GM19324 (cell line): ENCODE measurements around the gene MBIP.
"Not testable (repeated sequence)": the region's sequence is repeated elsewhere in the genome, so short reads cannot be mapped to it uniquely, and the experiment has no call there.

Experiments used
- ATAC-seq: cut with Tn5 transposase; IDR thresholded peaks from one replicate; pipeline ENCODE4 v1.9.1; 2021; ENCODE audit warnings: mild to moderate bottlenecking, moderate library complexity; ENCODE audit not compliant: unreplicated experiment, low FRiP score

The MBIP gene

GRCh38 chr14:36320200-36320896 is at the start of gene MBIP:
TSS of gene MBIP (minus strand) at chr14:36320637. CDS start at chr14:36320588, 49 bp downstream.
- peak; percentile 96 for ATAC-seq

DNA sequence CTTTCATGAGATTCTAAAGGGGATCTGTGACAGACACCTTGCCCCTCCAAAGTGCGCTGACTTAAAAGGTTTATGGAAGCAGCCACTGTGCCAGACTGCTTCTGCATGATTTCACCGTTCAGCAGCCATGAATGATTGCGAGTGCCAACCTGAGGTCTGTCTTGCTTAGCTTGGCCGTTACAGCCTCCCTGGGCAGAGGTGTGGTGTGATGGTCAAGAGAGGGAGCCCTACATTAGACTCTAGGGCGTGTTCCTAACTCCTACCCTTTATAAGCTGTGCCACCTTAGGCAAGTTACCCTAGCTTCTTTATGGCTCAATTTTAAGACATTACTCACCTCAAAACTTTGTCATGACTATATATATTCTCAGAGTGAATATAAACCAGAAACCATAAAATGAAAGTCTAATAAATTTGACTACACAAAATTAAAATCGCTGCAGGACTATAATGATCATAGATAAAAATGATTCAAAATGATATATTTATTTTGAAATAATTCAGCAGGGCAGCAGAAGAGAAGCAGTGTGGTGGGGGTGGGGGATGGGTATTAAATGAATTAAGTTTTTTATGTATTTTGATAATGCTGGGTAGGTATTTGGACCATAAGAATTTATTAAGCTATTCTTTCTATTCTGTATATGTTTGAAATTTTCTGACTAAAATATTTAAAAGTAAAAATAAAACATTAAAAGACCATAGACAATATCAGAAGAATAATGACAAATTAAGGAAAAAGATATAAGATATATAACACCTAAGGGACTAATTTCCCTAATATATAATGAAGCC is 47.7 kb upstream of the MBIP start:
- ATAC-seq = no peak

DNA sequence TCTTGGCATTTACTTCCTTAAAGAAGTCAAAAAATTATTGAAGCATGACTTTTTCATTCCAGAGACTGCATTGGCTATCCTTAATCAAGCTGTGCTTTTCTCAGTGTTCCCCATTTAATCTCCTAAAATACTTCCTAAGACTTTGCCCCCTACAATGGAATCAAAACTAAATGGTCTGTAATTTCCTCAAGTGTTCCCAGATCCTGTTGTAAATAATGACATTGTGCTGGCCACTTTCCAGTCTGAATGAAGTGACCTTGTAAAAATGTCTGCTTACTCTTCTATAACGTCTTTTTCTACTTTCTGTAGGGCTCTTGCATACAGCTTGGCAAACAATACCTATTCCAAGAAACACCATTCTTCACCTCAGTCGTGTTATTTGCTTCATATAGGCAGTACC is 45.3 kb upstream of the MBIP start:
- ATAC-seq = no peak

- ATAC-seq = no peak
Measured at GRCh38 chr14:36363704-36364103, 43.3 kb upstream of the MBIP start.

DNA sequence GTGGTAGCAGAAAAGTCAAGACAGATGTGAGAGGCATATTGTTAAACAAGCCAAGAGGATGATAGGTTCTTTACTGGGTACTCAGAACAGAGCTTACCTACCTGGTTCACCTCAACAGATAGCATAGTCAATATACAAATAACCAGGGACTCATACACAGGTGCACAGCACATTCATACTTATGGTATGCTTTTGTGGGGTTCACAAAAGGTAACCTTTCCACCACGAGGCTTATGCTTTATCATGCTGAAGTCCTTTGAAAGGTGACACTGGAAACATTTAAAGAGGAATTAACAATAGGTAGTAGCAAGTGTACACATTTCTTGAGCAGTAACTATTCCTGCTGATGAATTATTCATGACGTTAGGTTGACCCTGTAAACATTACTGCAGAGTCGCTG is 42.2 kb upstream of the MBIP start:
- ATAC-seq = no peak

DNA sequence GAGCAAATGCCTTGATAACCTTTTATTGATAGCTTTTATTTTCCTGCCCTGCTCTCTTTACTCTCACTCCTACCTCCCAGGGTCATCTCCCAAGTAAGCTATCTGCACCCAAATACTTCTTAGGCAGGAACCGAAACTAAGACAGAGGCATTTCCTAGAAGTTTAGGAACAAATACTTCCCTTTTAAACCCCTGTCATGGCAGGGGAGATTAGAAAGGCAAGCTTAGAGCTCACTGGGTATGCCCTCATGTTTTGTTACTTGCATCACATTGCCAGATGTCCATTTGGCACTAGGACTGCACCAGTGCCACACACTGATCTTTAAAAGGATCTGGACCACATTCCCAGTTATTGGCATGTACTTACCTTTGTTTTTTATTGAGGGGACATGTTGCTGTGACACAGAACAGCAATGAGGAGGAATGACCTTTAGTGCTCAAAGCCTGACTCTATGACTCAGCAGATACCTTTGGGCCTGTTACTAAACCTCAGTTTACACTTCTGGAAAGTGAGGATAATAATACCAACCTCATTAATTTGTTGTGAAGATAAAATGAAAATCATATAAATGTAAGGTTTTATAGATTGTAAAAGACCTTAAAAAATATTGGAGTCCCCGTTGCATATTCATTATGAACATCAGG is 40.9 kb upstream of the MBIP start:
- ATAC-seq = no peak

- no peak for ATAC-seq
Measured at GRCh38 chr14:36356862-36357261, 36.4 kb upstream of the MBIP start.

DNA sequence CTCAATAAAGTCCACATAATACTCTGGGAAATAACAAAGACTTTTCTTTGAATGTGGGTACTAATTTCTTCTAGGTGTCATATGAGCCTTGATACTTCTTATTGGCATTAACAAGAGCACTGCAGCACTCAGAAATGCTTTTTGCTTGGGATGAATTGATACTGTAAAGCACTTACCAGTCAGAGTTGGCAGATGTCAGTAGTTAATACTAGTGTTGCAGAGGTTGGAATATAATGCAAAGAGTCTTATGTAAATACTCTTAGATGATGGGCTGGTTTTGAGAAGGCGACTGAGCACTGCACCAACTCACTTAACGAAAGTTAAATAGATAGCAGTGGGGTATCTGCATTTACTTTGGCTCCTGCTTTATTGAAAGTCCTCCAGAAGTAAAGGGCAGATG is 25.6 kb upstream of the MBIP start:
- ATAC-seq = no peak

- no peak for ATAC-seq
Measured at GRCh38 chr14:36344211-36344610, 23.8 kb upstream of the MBIP start.

GRCh38 chr14:36341811-36342210 is 21.4 kb upstream of the MBIP start:
- ATAC-seq = not testable (repeated sequence)

GRCh38 chr14:36340276-36340890 is 19.9 kb upstream of the MBIP start:
- ATAC-seq = no peak

DNA sequence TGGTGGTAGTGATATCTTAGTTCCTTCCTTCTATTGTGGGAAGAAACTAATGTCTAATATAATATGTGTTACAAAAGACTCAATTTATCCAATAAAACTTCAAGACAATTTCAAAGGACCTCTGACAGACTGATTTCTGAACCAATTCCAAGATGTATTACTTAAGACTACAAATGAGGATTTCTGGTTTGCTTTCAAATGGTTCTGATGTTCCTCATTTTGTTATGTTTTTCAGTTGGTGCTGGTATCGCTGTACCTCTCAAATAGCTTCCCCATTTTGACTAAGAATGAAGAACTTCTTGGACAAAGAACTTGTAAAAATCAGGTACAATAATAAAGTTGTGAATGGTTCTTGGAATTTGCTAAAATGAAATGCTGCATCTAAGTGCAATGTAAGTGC is 19.4 kb upstream of the MBIP start:
- ATAC-seq = no peak

GRCh38 chr14:36333119-36333518 is 12.7 kb upstream of the MBIP start:
- no peak for ATAC-seq

DNA sequence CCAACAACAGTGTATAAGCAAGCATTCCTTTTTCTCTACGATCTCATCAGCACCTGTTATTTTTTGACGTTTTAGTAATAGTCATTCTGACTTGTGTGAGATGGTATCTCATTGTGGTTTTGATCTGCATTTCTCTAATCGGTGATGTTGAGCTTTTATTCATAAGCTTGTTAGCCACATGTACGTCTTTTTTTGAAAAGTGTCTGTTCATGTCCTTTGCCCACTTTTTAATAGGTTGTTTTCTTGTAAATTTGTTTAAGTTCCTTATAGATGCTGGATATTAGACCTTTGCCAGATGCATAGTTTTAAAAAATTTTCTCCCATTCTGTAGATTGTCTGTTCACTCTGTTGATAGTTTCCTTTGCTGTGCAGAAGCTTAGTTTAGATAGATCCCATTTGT is 7.1 kb upstream of the MBIP start:
- not testable (repeated sequence) for ATAC-seq

- no peak for ATAC-seq
Measured at GRCh38 chr14:36325853-36326252, 5.4 kb upstream of the MBIP start.

DNA sequence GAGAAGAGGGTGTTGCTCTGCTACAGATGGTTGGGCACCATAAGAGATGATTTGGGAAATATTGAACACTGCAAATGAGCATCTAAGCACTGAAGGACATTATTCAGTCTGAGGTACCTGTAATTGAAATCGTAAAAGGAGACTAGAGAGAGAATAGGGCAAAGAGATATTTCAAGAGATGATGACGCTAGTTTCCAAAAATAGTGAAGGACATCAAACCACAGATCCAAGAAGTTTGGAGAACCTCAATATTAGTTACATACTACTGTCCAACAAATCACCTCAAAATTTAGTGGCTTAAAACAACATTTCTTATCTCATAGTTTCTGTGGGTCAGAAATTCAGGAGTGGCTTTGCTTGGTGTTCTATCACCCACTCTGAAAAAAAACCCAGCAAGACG is 4.5 kb upstream of the MBIP start:
- no peak for ATAC-seq

DNA sequence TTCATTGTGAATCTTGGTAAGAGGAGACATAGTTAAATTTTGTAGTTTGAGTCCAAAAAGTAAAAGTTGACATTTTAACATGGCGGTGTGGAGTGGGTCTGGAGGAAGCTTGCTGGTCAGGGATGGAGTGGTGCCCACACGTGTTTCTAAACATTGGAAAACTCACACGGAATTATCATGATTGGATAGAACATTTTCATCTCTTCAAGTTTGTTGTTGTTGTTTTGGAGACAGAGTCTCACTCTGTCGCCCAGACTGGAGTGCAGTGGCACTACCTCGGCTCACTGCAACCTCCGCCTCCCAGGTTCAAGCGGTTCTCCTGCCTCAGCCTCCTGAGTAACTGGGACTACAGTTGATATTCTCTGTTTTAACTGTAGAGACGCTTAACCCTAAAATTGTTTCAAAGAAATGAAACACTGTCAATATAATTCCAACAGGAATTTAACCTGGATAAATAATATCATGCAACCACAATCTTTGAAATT is 502 bp upstream of the MBIP start:
- peak; percentile 36 for ATAC-seq

DNA sequence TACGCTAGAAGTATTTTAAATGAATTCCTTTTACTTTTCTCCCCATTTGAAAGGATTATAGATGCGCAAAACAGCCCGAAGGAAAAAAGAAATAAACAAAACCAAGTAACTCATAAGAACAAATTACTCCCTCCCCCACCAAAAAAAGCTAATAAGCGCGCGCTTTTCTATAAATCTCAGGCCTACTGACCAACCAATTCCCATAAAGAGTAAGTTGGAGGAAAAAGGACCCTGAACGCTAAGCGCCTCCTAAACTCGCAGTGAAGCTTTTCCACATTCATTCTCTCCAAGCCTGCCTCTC is 588 bp downstream of the MBIP start:
- no peak for ATAC-seq

GRCh38 chr14:36317650-36318049 is 2.8 kb downstream of the MBIP start:
- no peak for ATAC-seq

DNA sequence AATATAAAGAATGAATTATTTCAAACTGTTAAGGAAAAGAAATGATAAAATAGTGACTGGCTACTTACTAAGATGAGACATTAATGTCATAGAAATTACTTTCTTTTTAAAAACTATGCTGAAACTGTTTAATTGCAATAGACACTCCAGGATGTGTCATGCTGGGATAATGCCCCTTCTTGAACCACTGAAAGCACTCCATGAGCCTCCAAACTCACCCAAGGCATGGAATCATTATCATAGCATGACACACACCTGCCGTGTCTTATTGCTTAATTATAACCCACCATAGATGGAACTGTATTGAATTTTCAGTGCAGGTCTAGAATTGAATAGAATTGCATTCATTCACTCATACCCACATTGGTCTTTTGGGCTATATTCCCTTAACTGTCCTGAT is 4.3 kb downstream of the MBIP start:
- no peak for ATAC-seq

GRCh38 chr14:36315159-36315853 is 5.1 kb downstream of the MBIP start:
- ATAC-seq = no peak
